SU-DHL-6 (cell line): Measurements from ENCODE around the gene RALY.

Experiments used
- CTCF ChIP-seq: fragments of 200-600 bp; sonication (generic); IDR thresholded peaks from one replicate; pipeline ENCODE4 v1.5.1; 2017; ENCODE audit warnings: antibody characterized with exemption, mild to moderate bottlenecking, low read length, moderate library complexity; ENCODE audit not compliant: insufficient read depth, poor library complexity, severe bottlenecking
- EZH2phosphoT487 ChIP-seq: fragments of 200-600 bp; sonication (generic), shearing (Covaris generic); conservative IDR thresholded peaks from 2 replicates; pipeline ENCODE4 v1.6.1; 2018; ENCODE audit warnings: mild to moderate bottlenecking, antibody characterized with exemption, low read length, moderate library complexity, mixed read lengths

GRCh38 chr20:33969563-33969962 is 24.1 kb upstream of the RALY start:
- TF ChIP-seq CTCF (no peak), EZH2phosphoT487 (no peak)
